Astrocyte of the spinal cord (primary cell): Measurements from ENCODE around the gene DGKG.

Source experiments
- DNase-seq: peaks from one replicate; pipeline ENCODE4 v3.0.0; 2011; ENCODE audit warnings: low read depth, low spot score
- H3K4me3 ChIP-seq: 2 replicates; pipeline ENCODE4 v1.5.1; 2011; ENCODE audit warnings: low read depth, mild to moderate bottlenecking, low read length, moderate library complexity
- CTCF ChIP-seq: IDR thresholded peaks from 2 replicates; pipeline ENCODE4 v1.5.1; 2012; ENCODE audit warnings: low read depth, mild to moderate bottlenecking, low read length, inconsistent platforms
- in situ Hi-C: cut with HindIII; loops from 2 replicates; pipeline ENCODE4 v1.10.0; 2017; ENCODE audit warnings: low sequenced_read_pairs

Gene DGKG

GRCh38 chr3:186137051-186137685 lies 224.9 kb downstream of the DGKG start:
- no peak for DNase-seq
- no peak overlapping the region for H3K4me3 ChIP-seq
- no peak for TF ChIP-seq CTCF
- in situ Hi-C loops: no loop called here

GRCh38 chr3:186133980-186134379 lies 228.1 kb downstream of the DGKG start:
- in situ Hi-C loops: no loop called here
- no peak overlapping the region for H3K4me3 ChIP-seq
- no peak for DNase-seq
- no peak for TF ChIP-seq CTCF

GRCh38 chr3:186132487-186132886 lies 229.5 kb downstream of the DGKG start:
- TF ChIP-seq CTCF: no peak
- no peak for DNase-seq
- in situ Hi-C loops: no loop called here
- H3K4me3 ChIP-seq: no peak overlapping the region

- TF ChIP-seq CTCF: no peak
- no peak overlapping the region for H3K4me3 ChIP-seq
- in situ Hi-C loops: no loop called here
- DNase-seq: no peak
These were observed 232.8 kb downstream of the DGKG start for GRCh38 chr3:186129206-186129605.

- in situ Hi-C loops: no loop called here
- TF ChIP-seq CTCF: no peak
- no peak overlapping the region for H3K4me3 ChIP-seq
- DNase-seq: no peak
These were observed 233.9 kb downstream of the DGKG start for GRCh38 chr3:186128158-186128557.

- no peak overlapping the region for H3K4me3 ChIP-seq
- in situ Hi-C loops: no loop called here
- no peak for TF ChIP-seq CTCF
- DNase-seq: no peak
These were observed 234.6 kb downstream of the DGKG start for GRCh38 chr3:186127463-186127862.
